C4-2B (cell line): Measurements from ENCODE around the gene XYLT1.

Experiments used
- ZFX ChIP-seq: fragments of 450-650 bp; IDR thresholded peaks from 2 replicates; pipeline ENCODE4 v1.6.1; 2017
- TF ChIP-seq, protein P1 (sequence below): fragments of 450-650 bp; conservative IDR thresholded peaks from 2 replicates; pipeline ENCODE4 v1.5.1; 2017; ENCODE audit warnings: mild to moderate bottlenecking

DNA sequence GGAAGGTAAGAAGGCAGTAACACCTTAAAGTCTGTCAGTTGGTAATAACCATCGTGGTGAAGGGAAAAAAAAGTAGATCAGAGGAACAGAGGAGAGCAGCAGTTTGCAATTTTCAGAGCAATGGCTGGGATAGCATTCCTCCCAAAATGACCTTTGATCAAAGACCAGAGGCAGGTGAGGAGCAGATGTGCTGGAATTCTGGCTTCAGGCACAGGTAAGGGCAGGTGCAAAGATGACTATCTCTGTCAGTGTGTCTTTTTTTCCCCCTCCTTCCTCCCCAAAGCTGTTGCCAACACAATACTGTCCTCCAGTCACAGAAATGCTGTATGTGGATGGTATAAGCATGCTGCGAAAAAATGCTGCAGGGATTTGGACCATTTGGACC, 166.7 kb downstream of the XYLT1 start:
- TF ChIP-seq, protein P1, sequence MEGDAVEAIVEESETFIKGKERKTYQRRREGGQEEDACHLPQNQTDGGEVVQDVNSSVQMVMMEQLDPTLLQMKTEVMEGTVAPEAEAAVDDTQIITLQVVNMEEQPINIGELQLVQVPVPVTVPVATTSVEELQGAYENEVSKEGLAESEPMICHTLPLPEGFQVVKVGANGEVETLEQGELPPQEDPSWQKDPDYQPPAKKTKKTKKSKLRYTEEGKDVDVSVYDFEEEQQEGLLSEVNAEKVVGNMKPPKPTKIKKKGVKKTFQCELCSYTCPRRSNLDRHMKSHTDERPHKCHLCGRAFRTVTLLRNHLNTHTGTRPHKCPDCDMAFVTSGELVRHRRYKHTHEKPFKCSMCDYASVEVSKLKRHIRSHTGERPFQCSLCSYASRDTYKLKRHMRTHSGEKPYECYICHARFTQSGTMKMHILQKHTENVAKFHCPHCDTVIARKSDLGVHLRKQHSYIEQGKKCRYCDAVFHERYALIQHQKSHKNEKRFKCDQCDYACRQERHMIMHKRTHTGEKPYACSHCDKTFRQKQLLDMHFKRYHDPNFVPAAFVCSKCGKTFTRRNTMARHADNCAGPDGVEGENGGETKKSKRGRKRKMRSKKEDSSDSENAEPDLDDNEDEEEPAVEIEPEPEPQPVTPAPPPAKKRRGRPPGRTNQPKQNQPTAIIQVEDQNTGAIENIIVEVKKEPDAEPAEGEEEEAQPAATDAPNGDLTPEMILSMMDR, result no peak
- TF ChIP-seq ZFX, result no peak
